Left renal cortex interstitium (tissue), 4 donors: ENCODE data around the gene RPS6KA2. TPM values are rescaled to one million over a fixed set of nuclear protein-coding genes. Genes with fewer than 3 reads are reported as not detected.
"Not testable (repeated sequence)": the region's sequence is repeated elsewhere in the genome, so short reads cannot be mapped to it uniquely, and the experiment has no call there.

Experiments used
- DNase-seq, 4 donors: peaks; one replicate each; pipeline ENCODE4 v3.0.0-alpha.2; 2013; ENCODE audit warnings: low read depth in 4 of 4, low spot score in 2 of 4, missing footprints in 1 of 4
- polyA plus RNA-seq, 4 donors: library from polyadenylated mRNA; unstranded; fragments of 120-200 nt; gene quantifications; one replicate each; pipeline ENCODE4 v1.2.1, GENCODE V29; 2013; ENCODE audit not compliant: insufficient read length in 4 of 4

Gene RPS6KA2
- polyA plus RNA-seq, 4 donors, result 25.2 to 30.5 (median 29.9) TPM

DNA sequence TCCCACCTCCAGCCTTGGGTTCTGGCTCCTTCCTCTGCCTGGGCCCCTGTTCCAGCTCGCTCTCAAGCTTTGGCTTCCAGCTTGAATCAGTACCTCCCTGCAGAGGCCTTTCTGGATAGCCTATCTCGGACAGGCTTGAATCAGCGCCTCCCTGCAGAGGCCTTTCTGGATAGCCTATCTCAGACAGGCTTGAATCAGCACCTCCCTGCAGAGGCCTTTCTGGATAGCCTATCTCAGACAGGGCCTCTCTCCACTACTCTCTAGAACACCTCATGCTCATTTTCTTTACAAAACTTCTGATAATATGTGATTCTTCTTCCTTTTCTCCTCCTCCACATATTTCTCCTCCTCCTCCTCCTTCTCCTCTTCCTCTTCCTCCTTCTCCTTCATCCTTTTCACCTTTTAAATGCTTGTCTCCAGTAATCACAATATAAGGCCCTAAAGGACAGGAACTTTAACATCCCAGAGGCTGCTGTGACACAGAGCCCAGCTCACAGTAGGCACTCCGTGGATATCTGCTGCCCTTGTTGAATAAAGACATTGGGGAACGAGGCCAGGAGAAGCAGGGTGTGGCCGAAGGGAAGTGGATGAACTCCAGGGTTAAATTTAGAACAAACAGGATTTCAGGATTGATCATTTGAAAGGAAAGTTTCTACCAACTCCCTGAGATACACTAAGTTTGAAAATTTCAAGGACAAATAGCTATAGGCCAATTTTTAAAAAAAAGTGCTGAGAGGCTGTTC is 9.3 kb upstream of the RPS6KA2 start:
- DNase-seq, result no peak

- no peak for DNase-seq
These were observed 8.2 kb upstream of the RPS6KA2 start for GRCh38 chr6:166635013-166635970.

DNA sequence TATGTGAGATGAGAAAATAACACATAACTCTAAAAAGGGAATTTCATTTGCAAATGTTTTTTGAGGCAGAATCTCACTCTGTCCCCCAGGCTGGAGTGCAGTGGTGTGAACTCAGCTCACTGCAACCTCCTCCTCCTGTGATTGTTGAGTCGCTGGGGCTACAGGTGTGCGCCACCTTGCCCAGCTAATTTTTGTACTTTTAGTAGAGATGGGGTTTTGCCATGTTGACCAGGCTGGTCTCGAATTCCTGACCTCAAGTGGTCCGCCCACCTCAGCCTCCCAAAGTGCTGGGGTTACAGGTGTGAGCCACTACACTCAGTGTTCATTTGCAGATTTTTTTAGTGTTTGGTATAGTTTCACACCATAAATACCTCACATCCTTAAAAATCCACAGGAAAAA is 7.5 kb upstream of the RPS6KA2 start:
- DNase-seq, result not testable (repeated sequence)

DNA sequence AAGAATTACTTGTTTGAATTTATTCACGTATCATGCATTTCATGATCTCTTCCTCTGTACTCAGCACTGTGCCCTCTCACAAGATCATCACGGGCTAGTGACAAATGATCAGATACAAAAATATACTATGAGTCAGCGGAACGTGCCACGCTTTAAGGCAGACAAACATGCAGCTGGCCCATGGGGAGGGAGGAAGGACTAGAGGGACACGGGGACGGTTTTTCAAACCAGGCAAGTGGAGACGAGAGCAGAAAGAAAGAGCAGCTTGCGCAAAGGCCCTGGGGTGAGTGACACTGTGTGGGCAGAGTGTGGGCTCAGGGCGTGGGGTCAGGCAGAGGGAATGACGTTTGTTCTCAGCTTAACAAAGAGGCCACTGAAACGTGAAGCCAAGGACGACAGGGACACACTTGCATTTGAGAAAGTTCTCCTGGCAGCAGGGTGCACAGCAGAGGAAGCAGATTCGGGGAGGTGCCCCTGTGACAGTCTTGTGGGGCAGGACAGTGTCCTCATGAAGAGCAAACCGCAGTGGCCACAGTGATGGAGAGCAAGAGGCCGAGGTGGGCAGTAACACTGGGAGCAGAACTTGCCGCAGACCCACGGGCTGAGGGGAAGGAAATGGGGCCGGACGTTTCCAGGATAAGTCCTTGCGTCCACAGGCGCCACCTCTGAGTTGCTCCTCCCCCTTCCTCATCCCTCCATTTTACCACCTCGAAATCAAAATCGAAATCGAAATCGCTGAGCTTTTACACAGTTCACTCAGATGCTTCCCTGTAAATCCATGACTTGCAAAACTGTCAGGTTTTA is 6.9 kb upstream of the RPS6KA2 start:
- DNase-seq, result no peak

DNA sequence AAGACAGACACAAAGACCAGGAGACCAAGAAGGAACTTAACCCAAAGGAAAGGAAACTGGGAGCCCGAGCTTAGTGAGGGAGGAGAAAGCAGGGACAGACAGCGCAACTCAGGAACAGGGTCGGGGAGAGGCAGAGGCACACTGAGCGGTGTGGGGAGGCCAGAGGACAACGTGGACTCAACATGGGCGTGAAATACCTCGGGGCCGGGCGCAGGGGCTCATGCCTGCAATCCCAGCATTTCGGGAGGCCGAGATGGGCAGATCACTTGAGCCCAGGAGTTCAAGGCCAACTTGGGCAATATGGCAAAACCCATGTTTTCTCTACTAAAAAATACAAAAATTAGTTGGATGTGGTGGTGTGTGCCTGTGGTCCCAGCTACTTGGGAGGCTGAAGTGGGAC is 5.7 kb upstream of the RPS6KA2 start:
- no peak for DNase-seq

DNA sequence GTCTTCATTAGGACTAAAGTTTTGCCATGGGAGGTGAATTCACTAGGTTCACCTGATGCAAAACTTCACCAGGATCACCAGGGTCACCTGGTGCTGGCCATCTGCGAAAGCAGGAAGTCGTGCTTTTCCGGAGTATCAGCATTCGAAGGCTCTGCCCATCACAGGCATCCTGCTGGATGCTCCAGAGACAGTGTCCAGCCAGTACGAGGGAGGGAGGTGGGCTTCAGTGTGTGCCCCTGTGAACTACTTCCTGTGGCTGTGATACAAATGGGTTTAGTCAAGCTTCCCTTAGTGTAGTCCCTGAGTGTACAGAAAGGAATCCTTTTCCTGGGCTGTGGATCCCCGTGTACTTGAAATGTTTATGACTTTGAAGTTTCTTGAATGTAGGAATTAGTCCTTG is 3.4 kb upstream of the RPS6KA2 start:
- DNase-seq, result no peak

- DNase-seq, result no peak
These were observed 2.6 kb upstream of the RPS6KA2 start for GRCh38 chr6:166629628-166630027.

DNA sequence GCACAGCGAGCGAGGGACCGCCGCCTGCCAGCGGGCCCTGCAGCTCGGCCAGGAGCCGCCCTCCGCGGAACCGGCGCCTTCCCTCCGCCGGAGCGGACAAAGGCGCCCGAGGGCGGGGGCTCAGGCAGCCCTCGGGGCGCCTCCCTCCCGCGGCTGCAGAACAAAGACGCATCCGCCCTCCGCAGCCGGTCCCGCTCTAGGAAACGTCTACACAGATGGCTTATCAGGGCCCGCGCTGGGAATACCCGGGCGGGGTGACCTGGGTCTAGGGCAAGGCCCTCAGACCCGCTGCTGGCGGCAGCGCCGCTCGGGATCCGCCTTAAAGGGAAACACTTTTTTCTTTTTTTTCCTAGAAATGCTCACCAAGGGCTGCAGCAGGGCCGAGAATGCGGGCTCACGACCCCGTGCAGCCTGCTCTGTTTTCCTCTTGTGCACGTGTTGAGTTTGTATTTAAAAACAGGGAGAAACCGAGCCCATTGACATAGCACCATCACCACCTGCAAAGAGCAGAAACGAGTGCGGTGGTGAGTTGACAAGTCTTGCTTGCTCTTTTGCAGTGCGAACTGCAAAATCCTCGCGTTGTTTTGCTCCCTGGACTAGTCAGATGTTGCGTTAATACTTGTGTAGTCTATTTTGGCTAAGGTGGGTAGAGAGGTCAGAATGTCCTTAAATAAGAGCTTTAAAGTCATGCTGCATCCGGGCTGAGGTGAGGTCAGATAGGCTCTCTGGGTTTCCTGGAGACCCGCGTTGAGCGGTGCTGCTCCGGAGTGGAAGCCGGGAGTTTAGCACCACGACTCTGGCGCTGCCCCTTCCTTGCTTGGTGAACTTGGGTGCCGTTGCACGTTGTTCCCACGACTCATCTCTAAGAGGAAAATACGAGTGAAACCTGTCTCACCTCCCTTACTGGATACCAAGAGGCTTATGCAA is 1.1 kb upstream of the RPS6KA2 start:
- DNase-seq, result no peak

GRCh38 chr6:166626177-166627032 is 646 bp downstream of the RPS6KA2 start:
- DNase-seq, result no peak

GRCh38 chr6:166625356-166625755 is 1.7 kb downstream of the RPS6KA2 start:
- DNase-seq, result no peak

DNA sequence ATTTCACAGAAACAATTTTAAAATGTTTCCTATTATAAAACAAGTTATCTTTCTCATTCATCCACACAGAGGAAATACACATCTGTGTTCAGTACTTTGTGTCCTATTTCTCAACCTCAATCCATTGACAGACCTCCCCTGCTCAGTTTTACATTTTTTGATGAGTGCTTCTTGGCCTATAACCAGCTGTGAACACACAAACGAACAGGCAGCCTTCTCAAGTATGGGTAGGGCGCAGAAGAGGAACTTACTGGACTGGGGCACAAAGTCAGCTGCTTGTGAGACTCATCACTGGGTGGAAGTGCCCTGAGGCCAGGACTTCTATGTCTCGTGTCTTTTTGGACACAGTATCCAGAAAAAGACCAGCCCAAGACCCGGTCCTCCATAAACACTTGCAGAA is 2.8 kb downstream of the RPS6KA2 start:
- no peak for DNase-seq

- DNase-seq, result no peak
These were observed 3.7 kb downstream of the RPS6KA2 start for GRCh38 chr6:166623318-166623717.

GRCh38 chr6:166621114-166621540 is 5.9 kb downstream of the RPS6KA2 start:
- no peak for DNase-seq

DNA sequence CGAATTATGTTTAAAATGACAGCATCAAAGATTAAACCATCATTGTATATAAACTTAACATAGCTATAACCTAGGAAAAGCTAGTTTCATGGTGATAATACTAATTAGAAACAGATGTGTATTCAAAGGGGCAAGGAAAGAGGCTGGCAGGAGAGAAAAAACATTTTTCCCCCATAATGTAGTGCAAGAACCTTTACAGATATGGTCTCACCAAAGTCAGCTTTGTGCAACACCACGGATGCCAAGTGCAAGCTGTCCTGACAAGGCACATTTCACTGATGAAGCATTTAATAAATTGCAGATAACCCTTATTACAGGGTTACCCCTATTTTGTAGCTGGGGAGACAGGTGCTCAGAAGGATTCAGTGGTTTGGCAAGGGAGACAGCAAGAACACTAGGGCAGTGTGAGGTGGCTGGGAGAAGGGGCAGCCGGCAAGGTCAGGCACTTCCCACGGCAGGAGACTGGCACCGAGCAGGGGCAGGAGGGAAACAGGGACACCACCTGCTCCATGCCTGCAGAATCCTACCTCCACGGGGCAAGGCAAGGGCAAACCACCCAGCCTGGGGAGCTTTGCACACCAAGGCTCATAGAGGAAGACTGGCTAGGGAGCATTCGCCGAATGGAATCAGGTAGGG is 6.5 kb downstream of the RPS6KA2 start:
- no peak for DNase-seq

DNA sequence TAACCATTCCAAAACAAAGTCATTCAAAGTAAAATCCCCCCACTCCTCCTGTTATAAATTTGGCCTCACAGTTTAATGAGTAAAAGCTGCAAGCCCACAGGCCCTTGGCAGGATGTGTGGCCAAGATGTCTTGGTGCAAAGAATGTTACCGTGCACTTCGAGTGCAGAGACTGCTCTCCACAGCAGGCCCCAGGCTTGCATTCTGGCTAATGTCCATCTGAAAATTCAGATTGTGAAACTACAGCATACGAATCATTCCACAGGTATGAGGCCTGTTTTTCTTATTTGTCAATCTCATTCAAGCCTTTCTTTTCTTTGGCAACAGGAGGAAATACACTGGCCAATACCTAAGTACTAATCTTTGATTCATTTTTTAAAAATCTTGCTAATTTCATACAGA is 7.1 kb downstream of the RPS6KA2 start:
- DNase-seq, result no peak

- no peak for DNase-seq
These were observed 7.9 kb downstream of the RPS6KA2 start for GRCh38 chr6:166618866-166619761.

GRCh38 chr6:166618251-166618650 is 8.8 kb downstream of the RPS6KA2 start:
- no peak for DNase-seq
